ENCODE data around the gene LBH. TPM values are rescaled to one million over a fixed set of nuclear protein-coding genes. Genes with fewer than 3 reads are reported as not detected.

LBH gene
- polyA plus RNA-seq, 1 of the 3 experiments (the other 2 are of a cell fraction) = 22.8 TPM

DNA sequence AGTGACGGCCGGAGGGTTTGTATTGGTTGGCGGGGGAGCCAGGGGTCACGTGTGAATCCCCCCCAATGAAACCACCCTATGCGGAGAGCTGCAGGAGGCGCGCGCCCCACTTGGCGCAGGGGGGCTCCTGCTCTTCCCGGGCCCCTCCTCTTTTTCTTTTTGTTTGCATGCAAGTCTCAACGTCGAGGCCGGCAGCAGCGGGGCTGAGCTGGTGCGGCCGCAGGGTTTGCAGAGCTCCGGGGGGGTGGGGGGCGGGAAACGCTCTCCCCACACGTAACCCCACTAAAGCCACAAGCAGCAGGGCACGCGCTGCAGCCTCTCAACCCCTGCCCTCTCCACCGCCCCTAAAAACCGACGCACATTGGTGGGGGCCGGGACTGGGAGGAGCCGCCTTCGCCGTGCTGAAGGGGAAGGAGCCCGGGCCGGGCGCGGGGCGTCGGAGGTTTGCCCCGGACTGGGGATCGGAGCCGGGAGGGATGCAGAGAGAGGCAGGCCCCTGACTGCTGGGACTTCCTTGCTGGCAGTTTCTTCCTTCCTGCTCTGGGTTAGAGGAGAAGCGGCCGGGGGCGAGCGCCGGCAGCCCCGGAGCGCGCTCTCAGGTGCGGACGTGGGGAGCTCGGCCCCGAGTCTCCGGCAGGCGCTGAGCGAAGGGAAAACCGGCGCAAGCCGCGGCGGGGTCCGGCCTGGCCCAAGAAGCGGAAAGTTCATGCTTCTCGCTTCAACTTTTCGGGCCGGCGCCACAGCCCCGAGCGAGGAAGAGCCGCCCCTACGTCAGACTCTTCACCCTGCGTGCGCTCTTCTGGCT is 864 bp downstream of the LBH start:
- POLR2A ChIA-PET = interaction anchor here (1.1 to 1.2 kb wide), 2 partner anchors 190 to 215 kb away, joined by 4 to 6 read pairs; partner anchors contain the start of gene LCLAT1
- TF ChIP-seq JUND (IDR thresholded peaks at IDR 0.05) (no peak), TEAD4 (IDR thresholded peaks at IDR 0.05; ENCODE audit: borderline replicate concordance, insufficient read depth) (no peak), GABPA (IDR thresholded peaks at IDR 0.05; ENCODE audit: low read depth) (no peak), MXI1 (IDR thresholded peaks at IDR 0.05; ENCODE audit: low read depth, low read length) (peak; percentile 13; the same call in 1 of the 2 replicates), NFIC (IDR thresholded peaks at IDR 0.05; ENCODE audit: borderline replicate concordance) (no peak), SMC3 (IDR thresholded peaks at IDR 0.05; ENCODE audit: low read depth, low read length) (no peak), EP300 (IDR thresholded peaks at IDR 0.05; ENCODE audit: borderline replicate concordance in 1 of 2, low read depth in 1 of 2, low read length in 1 of 2) (no peak), SIN3A (IDR thresholded peaks at IDR 0.05; ENCODE audit: borderline replicate concordance, low read depth, low read length) (no peak), MEF2A (IDR thresholded peaks at IDR 0.05; ENCODE audit: borderline replicate concordance, low read depth) (no peak), RXRA (IDR thresholded peaks at IDR 0.05; ENCODE audit: borderline replicate concordance, low read depth) (no peak), POLR2AphosphoS5 (IDR thresholded peaks at IDR 0.05; ENCODE audit: low read depth, low read length) (no peak), YY1 (IDR thresholded peaks at IDR 0.05; ENCODE audit: low read depth) (0 out of 2 replicates have a peak, but pooled peaks have one; percentile 36), FOXM1 (IDR thresholded peaks at IDR 0.05; ENCODE audit: low read depth) (0 out of 2 replicates have a peak, but pooled peaks have one; percentile 21), NRF1 (IDR thresholded peaks at IDR 0.05; ENCODE audit: low read depth, low read length) (no peak), RAD21 (IDR thresholded peaks at IDR 0.05; ENCODE audit: low read length) (no peak), GATA2 (CRISPR knock-in tag; IDR thresholded peaks at IDR 0.05) (no peak), CHD2 (IDR thresholded peaks at IDR 0.05; ENCODE audit: low read length, partially characterized antibody) (no peak), FOXJ3 (CRISPR knock-in tag; IDR thresholded peaks at IDR 0.05) (no peak)
- TF ChIP-seq, protein P1, sequence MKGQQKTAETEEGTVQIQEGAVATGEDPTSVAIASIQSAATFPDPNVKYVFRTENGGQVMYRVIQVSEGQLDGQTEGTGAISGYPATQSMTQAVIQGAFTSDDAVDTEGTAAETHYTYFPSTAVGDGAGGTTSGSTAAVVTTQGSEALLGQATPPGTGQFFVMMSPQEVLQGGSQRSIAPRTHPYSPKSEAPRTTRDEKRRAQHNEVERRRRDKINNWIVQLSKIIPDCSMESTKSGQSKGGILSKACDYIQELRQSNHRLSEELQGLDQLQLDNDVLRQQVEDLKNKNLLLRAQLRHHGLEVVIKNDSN (IDR thresholded peaks at IDR 0.05; ENCODE audit: borderline replicate concordance, low read depth) = peak; percentile 81
- TF ChIP-seq, protein P2, sequence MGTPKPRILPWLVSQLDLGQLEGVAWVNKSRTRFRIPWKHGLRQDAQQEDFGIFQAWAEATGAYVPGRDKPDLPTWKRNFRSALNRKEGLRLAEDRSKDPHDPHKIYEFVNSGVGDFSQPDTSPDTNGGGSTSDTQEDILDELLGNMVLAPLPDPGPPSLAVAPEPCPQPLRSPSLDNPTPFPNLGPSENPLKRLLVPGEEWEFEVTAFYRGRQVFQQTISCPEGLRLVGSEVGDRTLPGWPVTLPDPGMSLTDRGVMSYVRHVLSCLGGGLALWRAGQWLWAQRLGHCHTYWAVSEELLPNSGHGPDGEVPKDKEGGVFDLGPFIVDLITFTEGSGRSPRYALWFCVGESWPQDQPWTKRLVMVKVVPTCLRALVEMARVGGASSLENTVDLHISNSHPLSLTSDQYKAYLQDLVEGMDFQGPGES (IDR thresholded peaks at IDR 0.05; ENCODE audit: low read depth, low read length) = no peak
- TF ChIP-seq, protein P3, sequence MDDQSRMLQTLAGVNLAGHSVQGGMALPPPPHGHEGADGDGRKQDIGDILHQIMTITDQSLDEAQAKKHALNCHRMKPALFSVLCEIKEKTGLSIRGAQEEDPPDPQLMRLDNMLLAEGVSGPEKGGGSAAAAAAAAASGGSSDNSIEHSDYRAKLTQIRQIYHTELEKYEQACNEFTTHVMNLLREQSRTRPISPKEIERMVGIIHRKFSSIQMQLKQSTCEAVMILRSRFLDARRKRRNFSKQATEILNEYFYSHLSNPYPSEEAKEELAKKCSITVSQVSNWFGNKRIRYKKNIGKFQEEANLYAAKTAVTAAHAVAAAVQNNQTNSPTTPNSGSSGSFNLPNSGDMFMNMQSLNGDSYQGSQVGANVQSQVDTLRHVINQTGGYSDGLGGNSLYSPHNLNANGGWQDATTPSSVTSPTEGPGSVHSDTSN (IDR thresholded peaks at IDR 0.05) = no peak
- TF ChIP-seq, protein P4, sequence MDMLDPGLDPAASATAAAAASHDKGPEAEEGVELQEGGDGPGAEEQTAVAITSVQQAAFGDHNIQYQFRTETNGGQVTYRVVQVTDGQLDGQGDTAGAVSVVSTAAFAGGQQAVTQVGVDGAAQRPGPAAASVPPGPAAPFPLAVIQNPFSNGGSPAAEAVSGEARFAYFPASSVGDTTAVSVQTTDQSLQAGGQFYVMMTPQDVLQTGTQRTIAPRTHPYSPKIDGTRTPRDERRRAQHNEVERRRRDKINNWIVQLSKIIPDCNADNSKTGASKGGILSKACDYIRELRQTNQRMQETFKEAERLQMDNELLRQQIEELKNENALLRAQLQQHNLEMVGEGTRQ (IDR thresholded peaks at IDR 0.05; ENCODE audit: borderline replicate concordance, low read depth, low read length) = 0 out of 2 replicates have a peak, but pooled peaks have one; percentile 18
- TF ChIP-seq, protein P5, sequence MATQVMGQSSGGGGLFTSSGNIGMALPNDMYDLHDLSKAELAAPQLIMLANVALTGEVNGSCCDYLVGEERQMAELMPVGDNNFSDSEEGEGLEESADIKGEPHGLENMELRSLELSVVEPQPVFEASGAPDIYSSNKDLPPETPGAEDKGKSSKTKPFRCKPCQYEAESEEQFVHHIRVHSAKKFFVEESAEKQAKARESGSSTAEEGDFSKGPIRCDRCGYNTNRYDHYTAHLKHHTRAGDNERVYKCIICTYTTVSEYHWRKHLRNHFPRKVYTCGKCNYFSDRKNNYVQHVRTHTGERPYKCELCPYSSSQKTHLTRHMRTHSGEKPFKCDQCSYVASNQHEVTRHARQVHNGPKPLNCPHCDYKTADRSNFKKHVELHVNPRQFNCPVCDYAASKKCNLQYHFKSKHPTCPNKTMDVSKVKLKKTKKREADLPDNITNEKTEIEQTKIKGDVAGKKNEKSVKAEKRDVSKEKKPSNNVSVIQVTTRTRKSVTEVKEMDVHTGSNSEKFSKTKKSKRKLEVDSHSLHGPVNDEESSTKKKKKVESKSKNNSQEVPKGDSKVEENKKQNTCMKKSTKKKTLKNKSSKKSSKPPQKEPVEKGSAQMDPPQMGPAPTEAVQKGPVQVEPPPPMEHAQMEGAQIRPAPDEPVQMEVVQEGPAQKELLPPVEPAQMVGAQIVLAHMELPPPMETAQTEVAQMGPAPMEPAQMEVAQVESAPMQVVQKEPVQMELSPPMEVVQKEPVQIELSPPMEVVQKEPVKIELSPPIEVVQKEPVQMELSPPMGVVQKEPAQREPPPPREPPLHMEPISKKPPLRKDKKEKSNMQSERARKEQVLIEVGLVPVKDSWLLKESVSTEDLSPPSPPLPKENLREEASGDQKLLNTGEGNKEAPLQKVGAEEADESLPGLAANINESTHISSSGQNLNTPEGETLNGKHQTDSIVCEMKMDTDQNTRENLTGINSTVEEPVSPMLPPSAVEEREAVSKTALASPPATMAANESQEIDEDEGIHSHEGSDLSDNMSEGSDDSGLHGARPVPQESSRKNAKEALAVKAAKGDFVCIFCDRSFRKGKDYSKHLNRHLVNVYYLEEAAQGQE (IDR thresholded peaks at IDR 0.05; ENCODE audit: low read depth, low read length) = no peak

More for the DNA sequence above, 864 bp downstream of the LBH start:
- peaks cover 4 to 22% of the 10 kb centered on the region in 2 experiments; a peak in 2 of 4 replicates for H3K4me1 ChIP-seq (ENCODE audit: control insufficient read depth in 1 of 2, insufficient read depth in 2 of 2, low read depth in 1 of 2, low read length in 1 of 2)
- peak; percentile 89 for DNase-seq
- CTCF ChIA-PET = interaction anchor here (0.6 to 18.6 kb wide), 10 partner anchors 18 to 906 kb away, joined by 3 to 262 read pairs (median 6); partner anchors contain the start of gene GALNT14
- peak overlapping the region; percentile 86 for H3K9ac ChIP-seq
- H4K20me1 ChIP-seq (ENCODE audit: insufficient read depth) = peaks cover 19% of the 10 kb centered on the region
- H3K9me2 ChIP-seq = no peaks in the 10 kb centered on the region
- no peaks in the 10 kb centered on the region for H3K9me3 ChIP-seq
- H3K36me3 ChIP-seq (replicated peaks in 1 of 2; ENCODE audit: control insufficient read depth in 1 of 2, insufficient read depth in 2 of 2, low read length in 1 of 2) = peaks cover 4 to 7% of the 10 kb centered on the region in 2 experiments
- H3K27me3 ChIP-seq (ENCODE audit: insufficient read depth) = no peaks in the 10 kb centered on the region
- H3K4me2 ChIP-seq = peak overlapping the region; percentile 96
- WGBS (ENCODE audit: low lambda C conversion rate) = 2% methylated on average over 50 of the region's 70 CpGs
- H3F3A ChIP-seq (replicated peaks; ENCODE audit: insufficient read depth) = peaks cover 5% of the 10 kb centered on the region
- peak overlapping the region in 1 of 2 experiments; percentile 62; a peak in 2 of 4 replicates for H3K27ac ChIP-seq (ENCODE audit: low read depth in 2 of 2, low read length in 1 of 2)
- peak overlapping the region; percentile 73 to 92 for H3K4me3 ChIP-seq (ENCODE audit: low read depth in 2 of 2, low read length in 1 of 2)
- H2AFZ ChIP-seq (ENCODE audit: low read depth) = peak overlapping the region; percentile 90
- H3K79me2 ChIP-seq (ENCODE audit: insufficient read depth) = peaks cover 57% of the 10 kb centered on the region

All from SK-N-SH (cell line).